KMS-11 (cell line): ENCODE data around the gene NUAK2.

ENCODE experiments used
- H2AFZ ChIP-seq: fragments of 200-600 bp; sonication (generic); 2 replicates; pipeline ENCODE4 v1.6.1; 2016; ENCODE audit warnings: antibody characterized with exemption, mixed run types, low read depth
- H3K27ac ChIP-seq: fragments of 200-600 bp; sonication (generic); 2 replicates; pipeline ENCODE4 v1.6.1; 2016; ENCODE audit warnings: mild to moderate bottlenecking, mixed run types
- H3K27me3 ChIP-seq: fragments of 200-600 bp; sonication (generic); 2 replicates; pipeline ENCODE4 v1.6.1; 2017; ENCODE audit warnings: mild to moderate bottlenecking, low read depth, mixed run types, moderate library complexity; ENCODE audit not compliant: insufficient read depth
- H3K36me3 ChIP-seq: fragments of 200-600 bp; sonication (generic); 2 replicates; pipeline ENCODE4 v1.6.1; 2017; ENCODE audit warnings: mild to moderate bottlenecking, mixed run types; ENCODE audit not compliant: insufficient read depth
- H3K4me1 ChIP-seq: fragments of 200-600 bp; sonication (generic); 2 replicates; pipeline ENCODE4 v1.6.1; 2016; ENCODE audit warnings: mild to moderate bottlenecking, low read depth, mixed run types; ENCODE audit not compliant: poor library complexity, severe bottlenecking
- H3K4me2 ChIP-seq: fragments of 200-600 bp; sonication (generic); 2 replicates; pipeline ENCODE4 v1.7.0; 2016; ENCODE audit warnings: mild to moderate bottlenecking, mixed run types
- H3K4me3 ChIP-seq: fragments of 200-600 bp; sonication (generic); IDR thresholded peaks from 2 replicates; pipeline ENCODE4 v1.6.1; 2017; ENCODE audit warnings: low read depth, low read length, mixed read lengths; ENCODE audit not compliant: insufficient read depth
- H3K79me2 ChIP-seq: fragments of 200-600 bp; sonication (generic); 2 replicates; pipeline ENCODE4 v1.6.1; 2016; ENCODE audit warnings: low read depth, mixed run types; ENCODE audit not compliant: insufficient read depth
- H3K9ac ChIP-seq: fragments of 200-600 bp; sonication (generic); 2 replicates; pipeline ENCODE4 v1.6.1; 2016; ENCODE audit warnings: mild to moderate bottlenecking, mixed run types
- H4K20me1 ChIP-seq: fragments of 200-600 bp; sonication (generic); 2 replicates; pipeline ENCODE4 v1.6.1; 2016; ENCODE audit warnings: mild to moderate bottlenecking, mixed run types; ENCODE audit not compliant: insufficient read depth
- CTCF ChIP-seq: fragments of 200-600 bp; sonication (generic); conservative IDR thresholded peaks from 2 replicates; pipeline ENCODE4 v1.6.1; 2017; ENCODE audit warnings: low read depth, mild to moderate bottlenecking, antibody characterized with exemption, low read length, moderate library complexity, mixed read lengths

NUAK2 gene

GRCh38 chr1:205344066-205344928 lies 22.8 kb upstream of the NUAK2 start:
- H3K9ac ChIP-seq = no peak overlapping the region
- H2AFZ ChIP-seq = no peak overlapping the region
- H3K4me2 ChIP-seq = no peak overlapping the region
- peaks cover 26% of the 10 kb centered on the region for H3K4me1 ChIP-seq
- H3K4me3 ChIP-seq = no peak overlapping the region
- no peaks in the 10 kb centered on the region for H3K27me3 ChIP-seq
- no peak overlapping the region for H3K27ac ChIP-seq
- TF ChIP-seq CTCF = no peak
- no peaks in the 10 kb centered on the region for H3K79me2 ChIP-seq
- no peaks in the 10 kb centered on the region for H3K36me3 ChIP-seq
- no peaks in the 10 kb centered on the region for H4K20me1 ChIP-seq

GRCh38 chr1:205343431-205344065 lies 22.0 kb upstream of the NUAK2 start:
- Histone ChIP-seq H3K79me2 (no peaks in the 10 kb centered on the region), H3K4me3 (no peak overlapping the region), H3K27ac (no peak overlapping the region), H3K4me1 (peaks cover 19% of the 10 kb centered on the region), H2AFZ (no peak overlapping the region), H3K27me3 (no peaks in the 10 kb centered on the region), H4K20me1 (no peaks in the 10 kb centered on the region), H3K36me3 (no peaks in the 10 kb centered on the region), H3K9ac (no peak overlapping the region), H3K4me2 (no peak overlapping the region)
- no peak for TF ChIP-seq CTCF

- Histone ChIP-seq H3K4me3 (no peak overlapping the region), H3K27ac (no peak overlapping the region), H3K27me3 (no peaks in the 10 kb centered on the region; the same call in 1 of the 2 replicates), H3K79me2 (no peaks in the 10 kb centered on the region), H2AFZ (no peak overlapping the region), H3K4me1 (peaks cover 13% of the 10 kb centered on the region), H3K9ac (no peak overlapping the region), H4K20me1 (no peaks in the 10 kb centered on the region), H3K4me2 (no peak overlapping the region), H3K36me3 (no peaks in the 10 kb centered on the region)
- no peak for TF ChIP-seq CTCF
Measured at GRCh38 chr1:205342986-205343385, 21.4 kb upstream of the NUAK2 start.

- no peaks in the 10 kb centered on the region for H3K79me2 ChIP-seq
- H3K9ac ChIP-seq = no peak overlapping the region
- no peaks in the 10 kb centered on the region for H4K20me1 ChIP-seq
- no peak overlapping the region for H3K4me2 ChIP-seq
- H3K27ac ChIP-seq = no peak overlapping the region
- peaks cover 13% of the 10 kb centered on the region for H3K4me1 ChIP-seq
- no peak for TF ChIP-seq CTCF
- H2AFZ ChIP-seq = peak overlapping the region; percentile 41
- H3K27me3 ChIP-seq = no peaks in the 10 kb centered on the region; the same call in 1 of the 2 replicates
- no peak overlapping the region for H3K4me3 ChIP-seq
- H3K36me3 ChIP-seq = no peaks in the 10 kb centered on the region
Measured at GRCh38 chr1:205340676-205341075, 19.1 kb upstream of the NUAK2 start.
